HL-60 (cell line): ENCODE results near the gene KCND2.

Experiments used
- DNase-seq, 2 experiments: peaks; one replicate each; pipeline ENCODE4 v3.0.0-alpha.2; 2010 to 2020; ENCODE audit warnings: low read depth in 1 of 2, low spot score in 1 of 2
- H3K27ac ChIP-seq: fragments of 250-450 bp; sonication (Bioruptor Pico); replicated peaks from 2 replicates; pipeline ENCODE4 v1.5.1; 2020; ENCODE audit warnings: mild to moderate bottlenecking, moderate library complexity
- H3K27me3 ChIP-seq: fragments of 250-450 bp; sonication (Bioruptor Pico); 2 replicates; pipeline ENCODE4 v1.5.1; 2021; ENCODE audit warnings: mild to moderate bottlenecking, moderate library complexity; ENCODE audit not compliant: insufficient read depth, poor library complexity, severe bottlenecking
- H3K4me3 ChIP-seq: replicated peaks from 2 replicates; pipeline ENCODE4 v1.5.1; 2011; ENCODE audit warnings: mild to moderate bottlenecking, control low read depth, low read length; ENCODE audit not compliant: insufficient read depth
- CTCF ChIP-seq: IDR thresholded peaks from one replicate; pipeline ENCODE4 v1.5.1; 2011; ENCODE audit warnings: low read length, control low read depth, inconsistent platforms; ENCODE audit not compliant: insufficient read depth
- GABPA ChIP-seq: IDR thresholded peaks from 2 replicates; pipeline ENCODE4 v1.6.1; 2012; ENCODE audit warnings: low read depth
- POLR2AphosphoS5 ChIP-seq: IDR thresholded peaks from 2 replicates; pipeline ENCODE4 v1.6.1; 2012; ENCODE audit warnings: low read depth
- REST ChIP-seq: IDR thresholded peaks from 2 replicates; pipeline ENCODE4 v1.6.1; 2012; ENCODE audit warnings: low read depth; ENCODE audit not compliant: insufficient replicate concordance
- SPI1 ChIP-seq: IDR thresholded peaks from 2 replicates; pipeline ENCODE4 v1.6.1; 2012; ENCODE audit warnings: low read depth, mild to moderate bottlenecking, borderline replicate concordance

The KCND2 gene

GRCh38 chr7:120320218-120320961 lies 47.4 kb downstream of the KCND2 start:
- no peak overlapping the region for H3K27ac ChIP-seq
- TF ChIP-seq SPI1 (no peak), POLR2AphosphoS5 (no peak), REST (no peak), GABPA (no peak), CTCF (no peak)
- H3K27me3 ChIP-seq = no peaks in the 10 kb centered on the region
- no peak overlapping the region for H3K4me3 ChIP-seq
- no peak for DNase-seq

- Histone ChIP-seq H3K4me3 (no peak overlapping the region), H3K27me3 (no peaks in the 10 kb centered on the region), H3K27ac (no peak overlapping the region)
- TF ChIP-seq POLR2AphosphoS5 (no peak), GABPA (no peak), REST (no peak), CTCF (no peak), SPI1 (no peak)
- DNase-seq = no peak
Measured at GRCh38 chr7:120327054-120327453, 54.1 kb downstream of the KCND2 start.

- Histone ChIP-seq H3K27ac (no peak overlapping the region), H3K27me3 (no peaks in the 10 kb centered on the region), H3K4me3 (no peak overlapping the region)
- no peak for TF ChIP-seq GABPA
- TF ChIP-seq SPI1 = no peak
- TF ChIP-seq REST = no peak
- TF ChIP-seq CTCF = no peak
- TF ChIP-seq POLR2AphosphoS5 = no peak
- no peak for DNase-seq
Measured at GRCh38 chr7:120332433-120332832, 59.5 kb downstream of the KCND2 start.
